Adrenal gland (tissue), 5 donors: Measurements from ENCODE around the gene BRAF.

Experiments used
- POLR2A ChIP-seq, 2 donors: fragments of 450-650 bp; IDR thresholded peaks; one replicate each; pipeline ENCODE4 v1.6.1; 2017; ENCODE audit warnings: antibody characterized with exemption in 2 of 2, mild to moderate bottlenecking in 2 of 2, moderate library complexity in 1 of 2
- TF ChIP-seq, protein P1 (sequence below), 6 experiments: fragments of 450-650 bp in 4 of 6; fragments of 200-600 bp in 2 of 6; sonication (generic) in 1 of 6; IDR thresholded peaks; 1 replicate in 5 of 6; 2 replicates in 1 of 6; pipeline versions ENCODE4 v1.5.1 to v1.8.0; 2016 to 2021; ENCODE audit warnings: antibody characterized with exemption in 6 of 6, mild to moderate bottlenecking in 2 of 6, moderate library complexity in 1 of 6
- donor health status: DM: no; HTN: no; CAD: no.

DNA sequence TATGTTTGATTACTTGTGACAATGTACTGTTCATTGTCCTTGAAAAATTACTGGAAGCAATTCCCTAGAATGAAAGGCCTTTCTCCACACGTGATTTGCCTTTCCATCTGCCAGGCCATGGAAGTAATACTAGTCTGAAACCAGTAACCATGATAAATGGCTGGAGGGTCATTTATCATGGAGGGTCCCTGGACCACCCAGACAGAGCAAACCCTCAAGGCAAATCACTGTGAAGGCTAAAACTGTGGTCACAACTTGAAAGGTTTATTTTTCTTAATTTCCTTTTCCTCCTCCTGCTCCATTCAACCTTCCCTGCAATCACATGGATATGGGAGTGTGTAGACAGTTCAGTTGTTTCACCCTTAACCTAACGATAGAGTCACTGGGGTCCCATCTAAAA lies 16.4 kb downstream of the BRAF start:
- TF ChIP-seq, protein P1, sequence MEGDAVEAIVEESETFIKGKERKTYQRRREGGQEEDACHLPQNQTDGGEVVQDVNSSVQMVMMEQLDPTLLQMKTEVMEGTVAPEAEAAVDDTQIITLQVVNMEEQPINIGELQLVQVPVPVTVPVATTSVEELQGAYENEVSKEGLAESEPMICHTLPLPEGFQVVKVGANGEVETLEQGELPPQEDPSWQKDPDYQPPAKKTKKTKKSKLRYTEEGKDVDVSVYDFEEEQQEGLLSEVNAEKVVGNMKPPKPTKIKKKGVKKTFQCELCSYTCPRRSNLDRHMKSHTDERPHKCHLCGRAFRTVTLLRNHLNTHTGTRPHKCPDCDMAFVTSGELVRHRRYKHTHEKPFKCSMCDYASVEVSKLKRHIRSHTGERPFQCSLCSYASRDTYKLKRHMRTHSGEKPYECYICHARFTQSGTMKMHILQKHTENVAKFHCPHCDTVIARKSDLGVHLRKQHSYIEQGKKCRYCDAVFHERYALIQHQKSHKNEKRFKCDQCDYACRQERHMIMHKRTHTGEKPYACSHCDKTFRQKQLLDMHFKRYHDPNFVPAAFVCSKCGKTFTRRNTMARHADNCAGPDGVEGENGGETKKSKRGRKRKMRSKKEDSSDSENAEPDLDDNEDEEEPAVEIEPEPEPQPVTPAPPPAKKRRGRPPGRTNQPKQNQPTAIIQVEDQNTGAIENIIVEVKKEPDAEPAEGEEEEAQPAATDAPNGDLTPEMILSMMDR (IDR thresholded peaks at IDR 0.05): no peak
- no peak for TF ChIP-seq POLR2A (IDR thresholded peaks at IDR 0.05)
